HG02885 (cell line): ENCODE results near the gene NAT9.

Source experiments
- ATAC-seq: cut with Tn5 transposase; IDR thresholded peaks from one replicate; pipeline ENCODE4 v1.9.1; 2021; ENCODE audit warnings: mild to moderate bottlenecking; ENCODE audit not compliant: unreplicated experiment, poor library complexity

The NAT9 gene

DNA sequence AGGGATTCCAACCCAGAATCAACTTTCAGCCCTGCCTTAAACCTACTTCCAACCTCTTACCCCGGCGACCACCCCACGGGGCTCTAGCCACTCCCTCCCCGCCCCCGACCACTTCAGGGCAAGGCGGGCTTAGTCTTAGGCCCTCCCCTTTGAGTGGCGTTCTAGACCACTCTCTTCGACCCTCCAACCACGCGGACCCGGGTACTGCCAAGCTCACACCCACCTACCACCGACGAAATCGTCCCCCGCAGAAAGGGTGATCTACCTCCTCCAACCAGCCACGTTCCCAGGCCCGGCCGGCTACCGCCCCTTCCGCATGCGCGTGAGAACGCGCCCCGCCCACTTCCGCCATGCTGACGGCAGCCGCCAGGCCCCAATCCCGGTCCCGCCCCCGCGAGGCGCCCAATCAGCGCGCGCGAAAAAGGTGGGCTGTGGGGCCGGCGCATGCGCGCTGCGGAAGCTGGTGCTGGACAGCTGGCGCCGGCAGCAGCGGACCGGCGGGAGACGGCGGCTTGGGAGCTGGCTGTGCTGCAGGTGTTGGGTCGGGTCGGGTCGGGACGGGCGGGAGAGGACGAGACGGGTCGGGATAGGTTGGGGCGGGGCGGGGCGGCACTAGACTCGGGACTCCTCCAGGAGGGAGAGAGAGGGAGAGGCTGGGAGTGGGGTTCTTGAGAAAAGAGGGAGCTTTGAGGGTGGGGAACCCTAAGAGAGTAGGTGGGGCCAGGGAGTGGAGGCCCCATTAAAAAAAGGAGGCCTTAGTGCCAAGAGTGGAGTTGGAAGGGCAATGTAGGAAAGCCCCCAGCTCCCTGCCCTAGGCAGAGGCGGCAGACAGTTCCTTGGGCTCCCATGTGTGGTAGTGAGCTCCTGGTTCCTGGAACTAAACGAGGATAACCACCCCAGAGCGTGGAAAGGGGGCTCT, at the start of gene NAT9:
TSS of gene NAT9 (minus strand) at position 302 of the 919 bp plus-strand sequence. CDS start 647 bp downstream, outside the sequence.
- ATAC-seq, result peak; percentile 79

DNA sequence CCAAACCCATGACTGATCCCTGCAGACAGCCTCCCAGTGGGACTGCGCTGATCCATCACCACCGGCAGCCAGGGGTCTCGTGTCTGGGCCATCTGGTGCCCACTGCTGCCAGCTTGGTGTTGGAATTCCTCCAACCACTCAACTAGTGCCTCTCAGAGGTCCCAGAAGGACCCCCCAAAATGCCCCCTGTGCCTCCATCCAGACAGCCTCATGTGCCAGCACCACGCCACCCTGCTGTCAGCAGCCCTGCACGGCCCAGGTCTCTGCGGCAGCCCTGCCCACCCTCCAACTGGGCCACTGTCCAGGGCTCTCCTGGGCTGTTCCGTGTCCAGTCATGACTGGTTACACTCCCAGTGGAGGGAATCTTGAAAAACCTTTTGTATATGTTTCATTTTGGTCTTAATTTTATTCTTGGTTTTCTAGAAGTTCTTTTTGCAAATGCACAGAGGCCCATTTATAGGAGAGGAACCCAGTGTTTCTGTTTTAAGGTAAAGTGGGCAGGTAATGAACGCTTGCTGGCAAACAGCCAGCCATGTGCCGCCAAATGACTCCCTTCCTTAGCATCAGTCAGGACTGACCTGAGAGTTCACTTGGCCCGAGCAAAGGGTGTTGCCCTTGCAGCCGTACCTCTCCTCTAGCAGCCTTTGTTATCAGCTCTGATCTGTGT, 48.9 kb upstream of the NAT9 start:
- no peak for ATAC-seq

DNA sequence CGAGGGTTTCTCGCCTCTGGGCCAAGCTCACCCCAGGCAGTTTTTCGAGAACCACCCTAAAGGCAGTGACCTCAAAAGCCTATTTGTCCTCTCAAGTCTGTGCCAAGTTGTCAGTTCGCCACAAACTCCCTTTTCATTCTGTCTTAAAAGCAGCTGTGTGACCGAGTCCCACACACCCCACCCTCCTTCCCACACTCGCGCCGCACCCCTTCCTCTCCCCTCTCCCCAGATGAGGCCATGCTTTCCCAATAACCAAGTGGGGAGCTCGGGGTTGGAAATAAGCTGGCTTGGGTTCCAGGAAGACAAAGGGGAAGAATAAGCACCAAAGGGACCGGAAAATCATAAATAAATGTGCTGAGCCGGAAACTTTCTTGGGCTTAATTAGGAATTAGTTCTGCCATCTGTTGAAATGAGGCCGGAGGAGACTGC, 46.8 kb upstream of the NAT9 start:
- no peak for ATAC-seq

DNA sequence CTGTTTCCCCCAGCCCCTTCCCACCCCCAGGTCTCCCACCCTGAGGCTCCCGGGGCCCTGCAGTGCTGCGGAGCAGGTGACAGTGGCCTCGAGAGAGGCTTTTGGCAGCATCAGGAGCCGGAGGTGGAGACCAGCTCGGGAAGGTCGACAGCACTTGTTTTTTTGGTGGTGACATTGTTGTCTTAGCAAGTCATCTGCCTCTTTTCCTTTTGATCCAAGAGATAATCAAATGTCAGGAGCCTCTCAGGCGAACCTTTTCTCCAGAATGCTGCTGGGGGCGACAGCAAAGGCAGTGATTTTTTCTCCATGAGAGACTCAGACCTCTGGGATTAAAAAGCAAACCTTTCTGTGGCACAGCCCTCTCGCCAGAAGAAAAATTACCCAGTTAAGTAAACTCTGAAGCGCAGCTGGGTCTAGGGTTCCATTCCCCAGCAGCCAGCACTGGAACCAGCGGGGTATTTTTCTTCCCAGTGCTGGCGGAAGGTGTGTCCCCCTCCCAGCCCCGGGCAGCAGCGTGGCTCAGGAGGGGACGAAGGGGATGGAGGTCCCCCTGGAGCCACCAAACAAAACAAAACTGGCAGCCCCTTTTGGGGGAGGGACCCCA, 46.3 kb upstream of the NAT9 start:
- no peak for ATAC-seq

DNA sequence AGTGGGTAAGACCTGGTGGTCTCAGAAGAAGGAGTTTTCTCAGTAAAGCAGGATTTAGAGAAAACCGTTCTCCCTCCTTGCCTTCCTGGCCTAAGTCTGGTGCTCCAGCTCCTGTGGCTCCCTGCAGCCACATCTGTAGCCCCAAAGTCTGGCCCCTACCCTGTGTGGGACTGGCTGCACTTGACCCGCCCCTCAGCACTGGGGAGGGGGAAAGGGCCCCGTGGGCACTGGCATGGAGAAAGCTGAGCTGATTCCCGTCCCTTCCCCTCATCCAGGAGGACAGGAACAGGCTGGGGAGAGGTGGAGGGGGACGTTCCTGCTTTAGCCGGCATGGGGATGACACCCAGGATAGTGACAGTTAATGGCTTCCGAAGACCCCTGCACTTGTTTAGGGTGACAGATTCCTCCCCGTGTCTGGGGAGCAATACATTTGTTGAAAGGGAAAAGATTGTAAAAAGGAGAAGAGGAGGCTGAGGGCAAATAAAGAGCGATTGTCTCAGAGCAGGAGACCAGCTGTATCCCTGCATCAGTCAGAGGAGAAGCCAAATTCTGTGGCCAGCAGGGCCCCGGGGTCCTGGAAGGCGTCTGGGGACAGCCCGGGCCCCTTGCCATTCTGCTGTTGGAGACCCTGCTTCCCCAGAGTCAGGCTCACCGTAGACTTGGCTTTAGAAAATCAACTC, 45.6 kb upstream of the NAT9 start:
- ATAC-seq, result no peak

DNA sequence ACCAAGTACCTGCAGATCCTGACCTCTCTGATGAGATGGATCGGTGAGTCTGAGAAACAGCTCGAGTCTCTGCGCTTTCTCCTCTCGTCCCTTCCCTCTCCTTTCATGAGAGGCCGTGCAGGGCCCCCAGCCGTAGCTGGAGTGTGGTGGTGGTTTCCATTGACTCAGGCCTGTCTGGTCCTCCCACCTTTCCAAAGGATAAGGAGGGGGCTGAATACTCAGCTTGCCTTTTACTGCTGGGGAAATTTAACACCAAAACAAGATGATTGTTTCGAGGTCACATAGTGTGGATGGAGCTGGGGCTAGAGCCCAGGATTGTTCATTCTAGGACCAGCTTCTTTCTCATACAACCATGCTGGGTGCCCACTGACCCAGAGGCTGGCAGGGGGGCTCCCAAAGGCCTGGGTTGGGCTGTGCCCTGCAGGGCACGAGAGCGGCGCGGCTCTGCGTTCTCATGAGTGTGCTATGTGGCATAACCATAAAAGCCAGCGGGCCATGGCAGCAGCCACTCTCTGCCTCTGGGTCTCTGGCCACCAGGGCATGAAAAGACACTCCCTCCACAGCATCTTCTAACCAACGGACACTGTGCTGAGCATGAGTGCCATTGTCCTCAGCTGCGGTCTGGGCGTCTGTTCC, 43.8 kb upstream of the NAT9 start:
- no peak for ATAC-seq

DNA sequence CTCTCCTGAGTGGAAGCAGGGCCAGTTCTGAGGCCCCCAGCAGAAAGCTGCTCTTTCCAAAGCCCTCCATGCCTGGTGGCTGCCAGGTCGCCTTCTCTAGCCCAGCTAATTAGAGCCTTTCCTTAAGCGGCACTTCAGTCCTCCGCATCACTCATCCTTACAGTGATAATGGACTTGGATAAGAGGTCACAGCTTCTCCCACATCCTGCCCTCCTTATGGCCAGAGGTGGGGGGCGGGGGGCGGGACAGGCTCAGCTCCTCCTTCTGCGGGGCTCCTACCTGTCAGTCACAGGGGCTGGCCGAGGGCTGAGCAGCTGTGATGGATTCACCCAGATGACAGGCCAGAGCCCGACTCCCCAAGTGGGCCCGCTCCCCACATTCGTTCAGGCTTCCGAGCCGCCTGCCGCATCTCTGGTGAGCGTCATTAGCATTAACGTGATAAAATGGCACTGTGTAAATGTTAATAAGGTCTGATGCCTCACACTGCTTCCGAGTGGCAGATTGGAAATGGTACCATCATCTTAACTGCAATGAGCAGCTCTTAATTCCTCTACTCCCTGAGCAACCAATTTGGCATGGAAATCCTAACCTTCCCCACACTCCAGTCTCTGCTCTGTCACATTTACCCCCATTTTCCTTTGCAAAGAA, 42.3 kb upstream of the NAT9 start:
- no peak for ATAC-seq

DNA sequence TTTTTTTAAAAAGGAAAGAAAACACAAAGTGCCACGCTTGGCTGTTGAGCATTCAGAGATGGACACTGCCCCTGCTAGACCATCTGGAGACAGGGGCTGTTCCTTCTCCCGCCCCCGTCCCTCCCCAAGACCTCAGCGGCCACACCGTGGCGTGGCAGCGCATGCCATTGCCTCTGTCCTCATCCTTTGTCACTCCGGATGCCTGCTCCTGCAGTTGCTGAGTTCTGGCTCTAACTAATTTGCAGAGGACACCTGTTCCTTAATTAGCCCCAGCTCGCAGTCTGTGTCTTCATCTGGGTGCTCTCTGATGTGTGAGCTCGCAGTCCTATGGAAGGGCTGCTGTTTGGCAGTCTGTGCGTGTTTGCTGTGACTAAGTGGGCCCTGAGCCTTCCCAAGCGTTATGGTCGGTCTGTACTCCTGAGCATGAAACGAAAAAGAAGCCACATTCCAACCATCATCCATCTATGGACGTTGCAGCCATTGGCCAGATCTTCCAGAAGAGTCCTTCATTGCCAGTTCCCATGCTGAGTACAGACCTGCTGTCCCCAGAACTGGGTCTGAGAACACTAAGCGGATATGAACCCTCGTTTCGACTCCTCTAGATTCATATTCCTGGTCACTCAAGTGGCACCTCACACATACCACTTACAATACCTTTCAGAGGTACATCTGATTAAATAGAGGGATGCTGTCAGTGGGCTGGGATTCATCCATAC, 40.9 kb upstream of the NAT9 start:
- no peak for ATAC-seq

DNA sequence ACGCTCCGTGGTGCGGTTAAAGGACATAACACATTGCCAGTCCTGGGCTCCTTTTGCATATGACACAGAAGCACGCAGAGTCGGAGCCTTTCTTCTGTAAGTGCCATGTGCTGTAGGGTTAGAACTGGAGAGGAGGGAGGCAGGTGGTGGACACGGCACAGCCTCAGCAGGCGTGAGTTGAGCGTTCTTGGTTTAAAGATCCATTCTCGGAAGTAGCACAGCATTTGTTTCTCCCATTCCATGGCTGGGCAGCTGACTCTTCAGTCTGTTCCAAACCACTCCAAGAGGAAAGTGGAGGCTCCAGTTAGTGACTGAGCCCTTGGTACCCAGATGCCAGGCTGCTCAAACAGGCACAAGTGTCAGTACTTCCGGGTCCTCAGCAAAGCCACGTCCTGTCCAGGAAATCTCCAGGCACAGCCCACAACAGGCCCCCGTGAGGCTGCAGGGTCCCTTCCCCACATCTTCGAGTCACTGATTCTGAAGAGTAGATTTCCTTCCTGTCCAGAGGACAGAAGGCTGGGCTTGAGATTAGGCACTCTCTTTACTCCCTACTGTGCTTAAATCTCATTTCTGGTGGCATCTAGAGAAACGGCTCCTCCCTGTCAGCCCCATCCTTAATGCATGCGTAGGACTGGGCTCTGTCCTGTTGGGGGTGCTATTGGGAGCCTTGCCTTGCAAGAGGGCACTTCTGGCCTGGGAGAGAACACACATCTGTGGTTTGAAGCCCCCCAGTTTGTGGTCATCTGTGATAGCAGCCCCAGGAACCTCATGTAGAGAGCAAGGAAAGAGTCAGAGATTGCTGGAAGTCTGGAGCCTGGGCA, 39.6 kb upstream of the NAT9 start:
- ATAC-seq, result no peak

DNA sequence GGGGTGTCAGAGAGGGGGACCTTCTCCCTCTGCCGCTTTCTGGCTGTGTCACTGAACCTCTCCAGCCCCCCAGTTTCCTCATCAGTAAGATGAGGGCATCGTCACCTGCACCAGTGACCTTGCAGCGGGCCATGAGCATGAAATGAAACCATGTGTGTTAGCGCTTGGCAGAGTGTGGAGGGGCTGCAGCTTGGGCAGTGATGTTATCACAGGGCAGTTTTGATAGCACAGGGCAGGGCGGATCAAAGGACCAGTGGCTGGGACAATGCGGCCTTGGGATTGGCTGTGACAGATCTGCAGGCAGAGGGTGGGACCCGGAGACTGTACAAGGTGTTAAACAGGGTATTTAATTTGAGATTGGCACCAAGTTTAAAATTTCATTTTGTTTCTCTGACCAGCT, 38.9 kb upstream of the NAT9 start:
- no peak for ATAC-seq

- no peak for ATAC-seq
Measured at GRCh38 chr17:74814453-74814852, 38.3 kb upstream of the NAT9 start.

GRCh38 chr17:74812109-74813009, 36.2 kb upstream of the NAT9 start:
- no peak for ATAC-seq

DNA sequence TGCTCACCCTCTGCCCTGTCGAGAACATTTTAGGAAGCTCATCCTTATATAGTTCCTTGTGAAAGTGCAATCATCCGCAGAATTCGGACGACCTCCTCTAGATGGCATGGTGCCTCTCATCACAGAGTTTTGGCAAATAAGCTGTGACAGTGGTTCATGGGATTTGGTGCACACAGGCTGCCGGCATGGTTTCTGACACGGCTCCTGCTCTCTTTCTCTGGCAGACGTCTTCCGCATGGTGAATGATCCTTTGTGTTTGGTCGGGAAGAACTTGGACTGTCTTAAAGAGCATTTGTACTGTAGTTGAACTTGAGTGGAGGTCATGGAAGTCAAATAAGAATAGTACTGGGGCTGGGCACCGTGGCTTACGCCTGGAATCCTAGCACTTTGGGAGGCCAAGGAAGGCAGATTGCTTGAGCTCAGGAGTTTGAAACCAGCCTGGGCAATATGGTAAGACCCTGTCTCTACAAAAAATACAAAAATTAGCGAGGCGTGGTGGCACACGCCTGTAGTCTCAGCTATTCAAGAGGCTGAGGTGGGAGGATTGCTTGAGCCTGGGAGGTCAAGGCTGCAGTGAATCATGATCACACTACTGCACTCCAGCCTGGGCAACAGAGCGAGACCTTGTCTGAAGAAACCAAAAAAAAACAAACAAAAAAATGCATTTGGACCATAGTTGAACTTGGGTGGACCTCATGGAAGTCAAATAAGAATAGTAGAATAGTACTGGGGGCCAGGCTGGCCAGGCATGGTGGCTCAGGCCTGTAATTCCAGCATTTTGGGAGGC, 34.7 kb upstream of the NAT9 start:
- ATAC-seq, result no peak

DNA sequence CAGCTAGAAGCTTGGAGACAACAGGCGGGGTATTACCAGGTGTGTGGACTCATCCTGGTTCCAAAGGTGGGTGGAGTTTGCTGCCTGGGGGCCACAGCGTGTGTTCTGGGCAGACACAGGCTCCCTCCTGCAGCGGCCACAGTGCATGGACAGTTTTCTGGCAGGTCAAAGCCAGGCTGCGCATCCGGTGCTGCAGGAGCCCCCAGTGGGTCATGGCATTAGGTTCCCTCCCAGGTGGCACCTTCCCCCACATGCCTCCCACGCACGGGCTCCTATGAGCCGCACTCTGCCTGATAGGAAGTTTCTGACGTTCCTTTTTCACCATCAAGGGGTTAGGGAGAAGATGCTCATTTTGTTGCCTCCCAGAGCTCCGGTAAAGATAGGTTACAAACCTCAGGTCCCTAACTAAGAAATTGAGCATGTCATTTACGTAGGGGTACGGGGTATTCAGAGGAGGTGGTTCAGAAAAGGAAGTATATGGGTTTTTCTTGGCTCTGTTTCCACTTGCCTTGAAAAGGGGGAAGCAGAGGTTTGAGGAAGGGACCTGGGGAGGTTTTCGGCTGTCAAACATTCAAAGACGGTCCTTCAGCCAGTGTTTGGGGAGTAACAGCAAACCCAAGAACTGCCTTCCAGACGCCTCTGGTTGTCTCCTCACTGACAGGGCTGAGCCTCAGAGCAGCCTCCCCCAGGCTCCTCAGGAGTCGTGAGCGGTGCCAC, 32.7 kb upstream of the NAT9 start:
- no peak for ATAC-seq

- ATAC-seq, result no peak
Measured at GRCh38 chr17:74807925-74808324, 31.8 kb upstream of the NAT9 start.

DNA sequence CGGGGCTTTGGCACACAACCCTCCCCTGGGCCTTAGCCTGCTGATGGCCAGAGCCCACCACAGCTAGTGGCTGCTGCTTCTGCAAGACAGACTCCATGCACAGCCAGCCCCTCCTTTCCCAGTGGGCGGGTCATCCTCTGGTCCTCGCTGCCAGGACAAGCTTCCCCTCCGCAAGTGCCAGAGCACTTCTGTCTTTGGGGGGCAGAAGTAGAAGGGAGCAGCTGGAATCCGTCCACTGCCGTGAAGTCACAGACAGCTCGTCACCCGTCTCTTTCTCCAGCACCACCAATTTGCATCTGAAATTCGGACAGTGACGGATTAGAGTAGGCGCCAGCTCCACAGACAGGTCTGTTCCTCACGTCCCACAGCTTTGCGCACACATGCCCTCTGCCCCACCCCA, 31.3 kb upstream of the NAT9 start:
- no peak for ATAC-seq
